WERI-Rb-1 (cell line): ENCODE measurements around the gene SGK1.
A peak's percentile ranks its signal among the peaks of the same experiment; 100 is the strongest.

ENCODE experiments used
- DNase-seq: peaks from one replicate; pipeline ENCODE4 v3.0.0-alpha.2; 2020
- H3K27ac ChIP-seq: fragments of 250-450 bp; sonication (Bioruptor Pico); 2 replicates; pipeline ENCODE4 v1.5.1; 2020; ENCODE audit warnings: mild to moderate bottlenecking, moderate library complexity
- H3K27me3 ChIP-seq: fragments of 250-450 bp; sonication (Bioruptor Pico); 2 replicates; pipeline ENCODE4 v1.5.1; 2021; ENCODE audit warnings: mild to moderate bottlenecking, low read depth, moderate library complexity; ENCODE audit not compliant: insufficient read depth, severe bottlenecking
- H3K36me3 ChIP-seq: fragments of 250-450 bp; sonication (Bioruptor Pico); 2 replicates; pipeline ENCODE4 v1.5.1; 2020; ENCODE audit warnings: mild to moderate bottlenecking, moderate library complexity
- H3K4me3 ChIP-seq: 2 replicates; pipeline ENCODE4 v1.5.1; 2011; ENCODE audit warnings: low read depth, mild to moderate bottlenecking, control low read depth, low read length
- H3K9me3 ChIP-seq: fragments of 250-450 bp; sonication (Bioruptor Pico); 2 replicates; pipeline ENCODE4 v1.5.1; 2021; ENCODE audit warnings: mild to moderate bottlenecking, moderate library complexity; ENCODE audit not compliant: severe bottlenecking
- TF ChIP-seq, protein P1 (sequence below): IDR thresholded peaks from 2 replicates; pipeline ENCODE4 v1.5.1; 2011; ENCODE audit warnings: low read depth, mild to moderate bottlenecking, control low read depth, inconsistent platforms, low read length

The SGK1 gene

DNA sequence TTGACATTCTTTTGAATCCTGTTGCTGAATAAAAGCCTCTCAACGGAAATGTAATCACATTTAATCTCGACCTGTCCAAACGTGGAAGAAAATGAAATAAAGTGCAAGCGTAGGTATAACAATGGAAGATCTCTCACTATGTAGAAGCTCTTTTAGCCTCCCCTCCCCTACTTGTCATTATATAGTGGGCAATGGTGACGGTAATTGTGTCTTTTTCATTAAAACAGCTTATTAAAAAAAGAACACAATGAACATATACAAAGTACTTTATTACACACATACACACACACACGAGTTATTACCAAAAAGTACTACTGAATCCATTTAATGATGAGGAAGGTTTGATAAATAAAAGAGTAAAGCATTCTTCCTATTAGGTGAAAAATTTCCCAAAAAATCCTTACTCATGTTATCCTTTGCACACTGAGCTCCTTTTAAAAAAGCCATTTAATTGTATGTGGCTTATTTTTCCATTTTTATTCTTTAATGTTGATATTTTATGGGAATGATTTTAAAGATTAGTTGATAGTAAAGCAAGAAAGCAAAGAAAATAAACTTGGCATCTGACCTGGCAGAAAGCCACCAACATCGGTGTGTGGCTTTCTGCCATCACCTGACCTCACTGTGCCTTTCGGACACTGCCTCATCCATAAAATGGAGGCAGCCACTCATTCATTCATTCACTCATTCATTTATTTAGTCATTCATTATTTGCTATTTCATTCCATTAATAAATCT is 493 bp upstream of the SGK1 start:
- Histone ChIP-seq H3K27ac (no peak overlapping the region), H3K4me3 (no peak overlapping the region), H3K9me3 (no peaks in the 10 kb centered on the region), H3K36me3 (no peaks in the 10 kb centered on the region), H3K27me3 (no peaks in the 10 kb centered on the region)
- no peak for DNase-seq
- TF ChIP-seq, protein P1, sequence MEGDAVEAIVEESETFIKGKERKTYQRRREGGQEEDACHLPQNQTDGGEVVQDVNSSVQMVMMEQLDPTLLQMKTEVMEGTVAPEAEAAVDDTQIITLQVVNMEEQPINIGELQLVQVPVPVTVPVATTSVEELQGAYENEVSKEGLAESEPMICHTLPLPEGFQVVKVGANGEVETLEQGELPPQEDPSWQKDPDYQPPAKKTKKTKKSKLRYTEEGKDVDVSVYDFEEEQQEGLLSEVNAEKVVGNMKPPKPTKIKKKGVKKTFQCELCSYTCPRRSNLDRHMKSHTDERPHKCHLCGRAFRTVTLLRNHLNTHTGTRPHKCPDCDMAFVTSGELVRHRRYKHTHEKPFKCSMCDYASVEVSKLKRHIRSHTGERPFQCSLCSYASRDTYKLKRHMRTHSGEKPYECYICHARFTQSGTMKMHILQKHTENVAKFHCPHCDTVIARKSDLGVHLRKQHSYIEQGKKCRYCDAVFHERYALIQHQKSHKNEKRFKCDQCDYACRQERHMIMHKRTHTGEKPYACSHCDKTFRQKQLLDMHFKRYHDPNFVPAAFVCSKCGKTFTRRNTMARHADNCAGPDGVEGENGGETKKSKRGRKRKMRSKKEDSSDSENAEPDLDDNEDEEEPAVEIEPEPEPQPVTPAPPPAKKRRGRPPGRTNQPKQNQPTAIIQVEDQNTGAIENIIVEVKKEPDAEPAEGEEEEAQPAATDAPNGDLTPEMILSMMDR: no peak

DNA sequence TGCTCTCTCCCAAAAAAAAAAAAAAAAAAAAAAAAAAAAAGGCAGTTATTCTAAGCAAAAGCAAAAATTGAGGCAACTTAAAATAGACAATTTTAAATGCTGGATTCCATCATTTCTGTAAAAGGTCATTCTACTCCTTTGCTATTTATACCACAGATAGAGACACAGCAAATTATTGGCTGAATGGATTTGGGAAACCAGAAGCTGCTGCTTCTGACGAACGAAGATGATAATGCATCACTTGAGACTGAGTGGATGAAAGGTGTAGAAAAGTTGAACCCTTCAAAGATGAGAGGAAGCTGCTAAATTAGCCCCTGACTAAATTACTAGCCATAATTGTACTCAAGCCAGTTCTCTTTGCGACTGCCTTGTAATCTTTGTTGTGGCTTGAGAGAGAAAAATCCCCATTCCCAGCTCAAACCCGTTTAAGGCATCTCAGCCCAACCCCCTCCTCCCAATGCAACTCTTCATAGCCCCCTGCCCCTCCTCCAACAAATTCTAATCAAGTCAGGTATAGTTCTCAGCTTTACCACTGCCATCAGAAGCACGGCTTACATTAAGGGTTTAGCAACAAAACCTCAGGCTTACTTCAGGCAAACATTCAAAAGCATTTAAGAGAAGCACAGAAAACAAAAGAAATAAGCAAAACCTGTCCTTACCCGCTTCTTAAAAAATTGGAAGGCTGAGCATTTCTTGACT is 1.0 kb downstream of the SGK1 start:
- Histone ChIP-seq H3K27ac (no peak overlapping the region), H3K27me3 (no peaks in the 10 kb centered on the region), H3K36me3 (no peaks in the 10 kb centered on the region), H3K9me3 (no peaks in the 10 kb centered on the region), H3K4me3 (no peak overlapping the region)
- no peak for DNase-seq
- TF ChIP-seq, protein P1: no peak

DNA sequence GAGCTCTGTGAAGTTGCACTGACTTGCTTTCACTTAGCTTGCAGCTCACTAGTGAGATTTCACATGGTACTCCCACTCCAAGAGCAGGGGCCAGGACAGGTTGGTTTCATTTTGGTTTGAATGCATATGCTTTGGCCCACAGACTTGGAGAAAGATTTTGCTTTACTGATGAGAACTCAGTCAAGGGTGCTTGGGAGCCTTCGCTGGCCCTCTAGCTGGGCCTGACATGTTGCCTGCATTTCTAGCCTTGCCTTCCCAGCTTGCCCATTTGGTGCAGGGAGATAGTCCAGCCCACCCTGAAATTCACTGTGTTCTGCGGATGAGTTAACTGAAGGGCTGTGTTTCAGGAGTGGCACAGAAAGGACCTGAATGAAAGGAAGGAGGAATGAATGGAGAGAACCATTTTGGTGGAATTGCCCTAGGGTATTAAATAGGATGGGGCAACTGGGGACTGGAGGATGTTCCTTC is 1.9 kb downstream of the SGK1 start:
- DNase-seq: no peak
- Histone ChIP-seq H3K4me3 (no peak overlapping the region), H3K27ac (no peak overlapping the region), H3K27me3 (no peaks in the 10 kb centered on the region), H3K9me3 (no peaks in the 10 kb centered on the region), H3K36me3 (no peaks in the 10 kb centered on the region)
- TF ChIP-seq, protein P1: no peak

DNA sequence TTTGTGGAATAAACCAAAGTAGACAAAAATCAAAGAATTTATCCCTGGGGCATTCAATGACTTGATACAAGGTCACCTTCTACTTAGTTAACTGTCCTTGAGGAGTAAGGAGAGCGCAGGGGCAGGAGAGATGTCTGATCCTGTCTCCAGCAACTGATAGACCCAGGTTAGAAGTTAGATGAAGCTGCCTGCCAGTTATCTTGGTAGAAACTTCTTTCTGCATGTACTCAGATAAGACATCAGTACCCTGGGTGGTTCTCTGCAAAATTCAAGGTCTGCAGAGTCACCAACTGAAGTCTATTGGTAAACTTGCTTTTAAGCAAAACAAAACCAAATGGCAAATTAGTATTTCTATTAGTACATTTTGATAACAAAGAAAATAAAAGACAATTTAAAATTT is 2.7 kb downstream of the SGK1 start:
- Histone ChIP-seq H3K27ac (no peak overlapping the region), H3K36me3 (no peaks in the 10 kb centered on the region), H3K27me3 (no peaks in the 10 kb centered on the region), H3K9me3 (no peaks in the 10 kb centered on the region), H3K4me3 (no peak overlapping the region)
- DNase-seq: no peak
- TF ChIP-seq, protein P1: no peak

DNA sequence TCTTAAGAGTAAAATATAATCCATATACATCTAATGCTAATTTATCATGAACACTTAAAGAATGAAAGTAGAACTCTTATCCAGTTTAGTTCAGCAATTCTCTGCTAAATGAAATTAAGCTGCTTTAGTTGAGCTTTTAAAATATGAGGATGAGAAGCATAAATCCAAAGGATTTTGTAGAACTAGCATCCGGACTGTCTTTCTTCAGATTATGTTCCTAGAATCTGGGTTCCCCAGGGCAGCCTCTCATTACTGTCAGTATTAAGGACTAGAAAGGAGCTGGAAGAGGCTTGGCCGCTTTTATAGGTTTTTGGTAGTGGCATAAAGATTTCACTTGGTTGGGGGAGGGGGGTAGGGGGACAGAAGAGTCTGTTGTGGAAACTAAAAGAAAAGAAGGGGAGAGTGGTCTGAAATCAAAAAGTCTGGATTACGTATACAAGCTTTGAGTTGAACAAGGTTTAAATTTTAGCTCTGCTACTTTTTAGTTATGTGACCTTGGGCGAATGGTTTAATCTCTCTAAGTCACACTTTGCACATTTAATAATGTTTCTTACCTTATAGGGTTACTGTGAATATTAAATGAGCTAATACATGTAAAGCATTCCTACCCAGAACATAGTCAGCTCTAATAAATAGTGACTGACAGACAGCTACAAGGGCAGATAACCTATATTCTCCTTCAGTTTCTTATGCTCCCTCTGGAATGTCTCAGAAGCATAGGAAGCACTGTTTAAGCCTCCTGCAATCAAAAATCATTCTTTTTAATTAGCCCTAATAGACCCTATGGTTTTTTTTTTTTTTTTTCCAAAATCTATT is 3.7 kb downstream of the SGK1 start:
- Histone ChIP-seq H3K36me3 (no peaks in the 10 kb centered on the region), H3K27ac (no peak overlapping the region), H3K27me3 (no peaks in the 10 kb centered on the region), H3K9me3 (no peaks in the 10 kb centered on the region), H3K4me3 (no peak overlapping the region)
- peak; percentile 32 for DNase-seq
- TF ChIP-seq, protein P1: no peak
